Liver (tissue), 9 donors: ENCODE data around the gene EIF2A. TPM values are rescaled to one million over a fixed set of nuclear protein-coding genes. Genes with fewer than 3 reads are reported as not detected.

Experiments
- DNase-seq: peaks from one replicate; pipeline ENCODE4 v3.0.0-alpha.2; 2017; ENCODE audit warnings: low spot score
- H3K27ac ChIP-seq, 2 donors: one replicate each; pipeline ENCODE4 v1.7.0; 2013; ENCODE audit warnings: inconsistent platforms in 2 of 2, low read length in 2 of 2, control low read depth in 1 of 2, low read depth in 1 of 2, mild to moderate bottlenecking in 1 of 2
- H3K27me3 ChIP-seq, 4 donors: one replicate each; pipeline versions ENCODE4 v1.6.1 to v1.7.0; 2013; ENCODE audit warnings: low read length in 3 of 4, inconsistent platforms in 1 of 4, mild to moderate bottlenecking in 1 of 4, moderate library complexity in 1 of 4; ENCODE audit not compliant: control insufficient read depth in 4 of 4, insufficient read depth in 4 of 4
- H3K36me3 ChIP-seq, 4 donors: one replicate each; pipeline versions ENCODE4 v1.6.1 to v1.7.0; 2013; ENCODE audit warnings: low read length in 3 of 4, mild to moderate bottlenecking in 3 of 4, low read depth in 1 of 4, moderate library complexity in 1 of 4; ENCODE audit not compliant: control insufficient read depth in 4 of 4, insufficient read depth in 3 of 4
- H3K4me1 ChIP-seq, 4 donors: one replicate each; pipeline versions ENCODE4 v1.6.1 to v1.7.0; 2013; ENCODE audit warnings: low read length in 3 of 4, mild to moderate bottlenecking in 3 of 4, moderate library complexity in 1 of 4; ENCODE audit not compliant: control insufficient read depth in 4 of 4, insufficient read depth in 4 of 4
- H3K4me3 ChIP-seq, 3 donors: one replicate each; pipeline versions ENCODE4 v1.6.1 to v1.7.0; 2013; ENCODE audit warnings: low read length in 3 of 3, control low read depth in 1 of 3, low read depth in 1 of 3, mild to moderate bottlenecking in 1 of 3
- H3K9ac ChIP-seq, 2 donors: one replicate each; pipeline ENCODE4 v1.7.0; 2013; ENCODE audit warnings: low read length in 2 of 2, mild to moderate bottlenecking in 2 of 2, moderate library complexity in 2 of 2, control low read depth in 1 of 2, low read depth in 1 of 2
- H3K9me3 ChIP-seq, 4 donors: one replicate each; pipeline versions ENCODE4 v1.6.1 to v1.7.0; 2013; ENCODE audit warnings: low read length in 3 of 4; ENCODE audit not compliant: control insufficient read depth in 4 of 4
- ATF3 ChIP-seq: IDR thresholded peaks from 2 replicates; pipeline ENCODE4 v1.6.1; 2016; ENCODE audit warnings: antibody characterized with exemption
- EGR1 ChIP-seq, 2 donors: IDR thresholded peaks; 2 replicates each; pipeline ENCODE4 v1.6.1; 2016 to 2018; ENCODE audit warnings: antibody characterized with exemption in 2 of 2, low read depth in 2 of 2
- FOXA1 ChIP-seq: IDR thresholded peaks from 2 replicates; pipeline ENCODE4 v1.6.1; 2016; ENCODE audit warnings: antibody characterized with exemption
- FOXA2 ChIP-seq: IDR thresholded peaks from 2 replicates; pipeline ENCODE4 v1.6.1; 2016; ENCODE audit warnings: antibody characterized with exemption
- GABPA ChIP-seq, 2 donors: IDR thresholded peaks in 1 of 2; conservative IDR thresholded peaks in 1 of 2; 2 replicates each; pipeline ENCODE4 v1.6.1; 2016; ENCODE audit warnings: antibody characterized with exemption in 2 of 2, mild to moderate bottlenecking in 1 of 2, moderate library complexity in 1 of 2
- HNF4A ChIP-seq, 2 donors: conservative IDR thresholded peaks; 2 replicates each; pipeline ENCODE4 v1.6.1; 2016; ENCODE audit warnings: antibody characterized with exemption in 2 of 2, mild to moderate bottlenecking in 2 of 2
- HNF4G ChIP-seq: IDR thresholded peaks from 2 replicates; pipeline ENCODE4 v1.6.1; 2016; ENCODE audit warnings: antibody characterized with exemption
- JUND ChIP-seq, 2 donors: IDR thresholded peaks; 2 replicates each; pipeline ENCODE4 v1.6.1; 2016; ENCODE audit warnings: antibody characterized with exemption in 2 of 2
- MAX ChIP-seq: IDR thresholded peaks from 2 replicates; pipeline ENCODE4 v1.6.1; 2016; ENCODE audit warnings: antibody characterized with exemption
- NR2F2 ChIP-seq: IDR thresholded peaks from 2 replicates; pipeline ENCODE4 v1.6.1; 2016; ENCODE audit warnings: antibody characterized with exemption
- RAD21 ChIP-seq, 2 donors: IDR thresholded peaks; 2 replicates each; pipeline ENCODE4 v1.6.1; 2016; ENCODE audit warnings: antibody characterized with exemption in 2 of 2, mild to moderate bottlenecking in 2 of 2
- REST ChIP-seq: IDR thresholded peaks from 2 replicates; pipeline ENCODE4 v1.6.1; 2016; ENCODE audit warnings: antibody characterized with exemption, mild to moderate bottlenecking
- RXRA ChIP-seq, 2 donors: IDR thresholded peaks; 2 replicates each; pipeline ENCODE4 v1.6.1; 2017 to 2018; ENCODE audit warnings: antibody characterized with exemption in 2 of 2, mild to moderate bottlenecking in 1 of 2
- SP1 ChIP-seq: IDR thresholded peaks from 2 replicates; pipeline ENCODE4 v1.6.1; 2018; ENCODE audit warnings: antibody characterized with exemption, mild to moderate bottlenecking
- TAF1 ChIP-seq: conservative IDR thresholded peaks from 2 replicates; pipeline ENCODE4 v1.6.1; 2016; ENCODE audit warnings: antibody characterized with exemption, mild to moderate bottlenecking
- YY1 ChIP-seq: IDR thresholded peaks from 2 replicates; pipeline ENCODE4 v1.6.1; 2016; ENCODE audit warnings: antibody characterized with exemption, mild to moderate bottlenecking
- polyA plus RNA-seq, 2 donors: library from polyadenylated mRNA; stranded (reverse) in 1 of 2; unstranded in 1 of 2; fragments of 200-250 nt in 1 of 2; fragments of >200 nt in 1 of 2; fragmentation: Nextera tagmentation in 1 of 2; extraction: Ambion mirVana in 1 of 2; gene quantifications; one replicate each; pipeline versions ENCODE4 v1.2.1 to v1.2.3, GENCODE V29; 2013 to 2015
- total RNA-seq, 2 donors: library from RNA; depleted of rRNA; stranded (reverse); fragments of >200 nt; gene quantifications; one replicate each; pipeline ENCODE4 v1.2.3, GENCODE V29; 2014
- TF ChIP-seq, protein P1 (sequence below): IDR thresholded peaks from 2 replicates; pipeline ENCODE4 v1.6.1; 2016; ENCODE audit warnings: antibody characterized with exemption
- TF ChIP-seq, protein P2 (sequence below): fragments of 150-350 bp; IDR thresholded peaks from 2 replicates; pipeline ENCODE4 v1.5.1; 2017; ENCODE audit warnings: improper control_type of control experiment, low read depth, low read length; ENCODE audit not compliant: missing input control
- donor health status: healthy.
- donor health status: healthy.
- donor health status: healthy.
- donor health status: healthy.
- donor health status: healthy.

The EIF2A gene
- total and polyA plus RNA-seq, 4 donors, result 23.6 to 104 (median 47.2) TPM

DNA sequence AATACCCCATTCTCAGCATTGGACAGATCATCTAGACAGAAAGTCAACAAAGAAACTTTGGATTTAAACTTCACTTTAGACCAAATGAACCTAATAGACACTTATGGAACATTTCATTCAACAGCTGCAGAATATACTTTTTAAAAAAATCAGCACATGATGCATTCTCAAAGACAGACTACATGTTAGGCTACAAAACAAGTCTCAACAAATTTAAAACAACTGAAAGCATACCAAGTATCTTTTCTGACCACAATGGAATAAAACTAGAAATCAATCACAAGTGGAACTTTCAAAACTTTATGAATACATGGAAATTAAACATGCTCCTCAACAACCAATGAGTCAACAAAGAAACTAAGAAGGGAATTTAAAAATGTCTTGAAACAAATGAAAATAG lies 38.2 kb upstream of the EIF2A start:
- Histone ChIP-seq H3K9me3 (no peaks in the 10 kb centered on the region), H3K4me1 (no peaks in the 10 kb centered on the region), H3K27me3 (no peaks in the 10 kb centered on the region), H3K4me3 (no peak overlapping the region), H3K27ac (no peak overlapping the region), H3K36me3 (no peaks in the 10 kb centered on the region), H3K9ac (no peak overlapping the region)
- TF ChIP-seq YY1 (no peak), REST (no peak), HNF4G (no peak), GABPA (IDR thresholded peaks at IDR 0.05 in 1 of 2, conservative IDR thresholded peaks at IDR 0.05 in 1 of 2) (no peak), RAD21 (IDR thresholded peaks at IDR 0.05) (no peak), TAF1 (no peak), FOXA1 (no peak), MAX (no peak), EGR1 (IDR thresholded peaks at IDR 0.05; ENCODE audit: low read depth in 2 of 2) (no peak), RXRA (IDR thresholded peaks at IDR 0.05) (no peak), SP1 (no peak), NR2F2 (no peak), FOXA2 (no peak), HNF4A (conservative IDR thresholded peaks at IDR 0.05) (no peak), JUND (IDR thresholded peaks at IDR 0.05) (no peak), ATF3 (no peak)
- TF ChIP-seq, protein P1, sequence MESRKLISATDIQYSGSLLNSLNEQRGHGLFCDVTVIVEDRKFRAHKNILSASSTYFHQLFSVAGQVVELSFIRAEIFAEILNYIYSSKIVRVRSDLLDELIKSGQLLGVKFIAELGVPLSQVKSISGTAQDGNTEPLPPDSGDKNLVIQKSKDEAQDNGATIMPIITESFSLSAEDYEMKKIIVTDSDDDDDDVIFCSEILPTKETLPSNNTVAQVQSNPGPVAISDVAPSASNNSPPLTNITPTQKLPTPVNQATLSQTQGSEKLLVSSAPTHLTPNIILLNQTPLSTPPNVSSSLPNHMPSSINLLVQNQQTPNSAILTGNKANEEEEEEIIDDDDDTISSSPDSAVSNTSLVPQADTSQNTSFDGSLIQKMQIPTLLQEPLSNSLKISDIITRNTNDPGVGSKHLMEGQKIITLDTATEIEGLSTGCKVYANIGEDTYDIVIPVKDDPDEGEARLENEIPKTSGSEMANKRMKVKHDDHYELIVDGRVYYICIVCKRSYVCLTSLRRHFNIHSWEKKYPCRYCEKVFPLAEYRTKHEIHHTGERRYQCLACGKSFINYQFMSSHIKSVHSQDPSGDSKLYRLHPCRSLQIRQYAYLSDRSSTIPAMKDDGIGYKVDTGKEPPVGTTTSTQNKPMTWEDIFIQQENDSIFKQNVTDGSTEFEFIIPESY, result no peak
- TF ChIP-seq, protein P2, sequence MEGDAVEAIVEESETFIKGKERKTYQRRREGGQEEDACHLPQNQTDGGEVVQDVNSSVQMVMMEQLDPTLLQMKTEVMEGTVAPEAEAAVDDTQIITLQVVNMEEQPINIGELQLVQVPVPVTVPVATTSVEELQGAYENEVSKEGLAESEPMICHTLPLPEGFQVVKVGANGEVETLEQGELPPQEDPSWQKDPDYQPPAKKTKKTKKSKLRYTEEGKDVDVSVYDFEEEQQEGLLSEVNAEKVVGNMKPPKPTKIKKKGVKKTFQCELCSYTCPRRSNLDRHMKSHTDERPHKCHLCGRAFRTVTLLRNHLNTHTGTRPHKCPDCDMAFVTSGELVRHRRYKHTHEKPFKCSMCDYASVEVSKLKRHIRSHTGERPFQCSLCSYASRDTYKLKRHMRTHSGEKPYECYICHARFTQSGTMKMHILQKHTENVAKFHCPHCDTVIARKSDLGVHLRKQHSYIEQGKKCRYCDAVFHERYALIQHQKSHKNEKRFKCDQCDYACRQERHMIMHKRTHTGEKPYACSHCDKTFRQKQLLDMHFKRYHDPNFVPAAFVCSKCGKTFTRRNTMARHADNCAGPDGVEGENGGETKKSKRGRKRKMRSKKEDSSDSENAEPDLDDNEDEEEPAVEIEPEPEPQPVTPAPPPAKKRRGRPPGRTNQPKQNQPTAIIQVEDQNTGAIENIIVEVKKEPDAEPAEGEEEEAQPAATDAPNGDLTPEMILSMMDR, result no peak
- DNase-seq, result no peak
